Esophagus muscularis mucosa (tissue), 3 donors: ENCODE results near the gene COPRS.

Experiments used
- CTCF ChIP-seq, 3 experiments: fragments of 200-600 bp in 2 of 3; fragments of 450-650 bp in 1 of 3; sonication (generic) in 2 of 3; IDR thresholded peaks; one replicate each; pipeline ENCODE4 v1.5.1; 2017 to 2019; ENCODE audit warnings: antibody characterized with exemption in 3 of 3, mild to moderate bottlenecking in 2 of 3, moderate library complexity in 1 of 3
- POLR2A ChIP-seq: fragments of 450-650 bp; IDR thresholded peaks from one replicate; pipeline ENCODE4 v1.6.1; 2017; ENCODE audit warnings: antibody characterized with exemption, moderate library complexity, mild to moderate bottlenecking, low read depth

- no peak for TF ChIP-seq POLR2A
- TF ChIP-seq CTCF (IDR thresholded peaks at IDR 0.05) = no peak
These were observed 29.1 kb upstream of the COPRS start for GRCh38 chr17:31888124-31888523.
